ENCODE data around the gene ITPA. TPM values are rescaled to one million over a fixed set of nuclear protein-coding genes. Genes with fewer than 3 reads are reported as not detected.

Gene ITPA
- total and polyA plus RNA-seq, 2 of the 4 experiments (the other 2 are of a cell fraction) = 32.4 to 49.0 TPM

DNA sequence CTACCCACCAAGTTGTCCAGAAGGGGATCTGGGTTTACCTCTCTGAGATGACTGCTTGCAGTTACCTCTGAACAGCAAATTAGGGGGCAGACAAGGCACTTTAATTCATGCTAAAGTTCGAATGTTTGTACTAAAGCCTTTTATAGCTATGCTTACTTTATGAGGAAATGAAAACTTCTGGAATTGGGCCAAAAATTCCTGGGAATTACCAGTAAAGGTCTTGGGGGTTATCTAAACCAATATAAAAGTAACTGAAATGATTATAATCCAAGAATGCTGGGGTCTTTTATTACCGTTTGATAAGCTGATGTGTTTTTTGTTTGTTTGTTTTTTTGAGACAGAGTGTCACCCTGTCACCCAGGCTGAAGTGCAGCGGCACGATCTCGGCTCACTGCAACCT, 28.0 kb upstream of the ITPA start:
- Histone ChIP-seq H3K9me1 (ENCODE audit: insufficient read depth, low read length) (no peaks in the 10 kb centered on the region), H3K23ac (ENCODE audit: low read depth, low read length) (no peak overlapping the region), H3K9me3 (ENCODE audit: control insufficient read depth, insufficient read depth, low read length) (no peaks in the 10 kb centered on the region), H4K5ac (ENCODE audit: low read depth, low read length) (no peak overlapping the region), H3K18ac (ENCODE audit: low read depth, low read length) (no peak overlapping the region), H3K4me2 (ENCODE audit: low read depth, low read length) (no peak overlapping the region), H4K91ac (ENCODE audit: insufficient read depth, low read depth, low read length) (no peak overlapping the region), H4K20me1 (ENCODE audit: insufficient read depth, low read length) (no peaks in the 10 kb centered on the region), H2BK5ac (ENCODE audit: low read depth, low read length, poor library complexity, severe bottlenecking) (no peak overlapping the region), H2AK5ac (ENCODE audit: low read depth, low read length) (no peak overlapping the region), H2BK15ac (ENCODE audit: low read depth, low read length) (no peak overlapping the region), H3K27me3 (ENCODE audit: control insufficient read depth, insufficient read depth, low read length) (no peaks in the 10 kb centered on the region), H3K36me3 (ENCODE audit: control insufficient read depth, insufficient read depth, low read length) (no peaks in the 10 kb centered on the region), H3K27ac (ENCODE audit: insufficient read depth, low read length) (no peak overlapping the region), H2AK9ac (replicated peaks; ENCODE audit: low read depth, low read length, poor library complexity) (no peak overlapping the region), H3K14ac (replicated peaks; ENCODE audit: low read depth, low read length) (no peak overlapping the region), H2BK120ac (ENCODE audit: low read depth, low read length) (no peak overlapping the region), H3K79me1 (ENCODE audit: low read depth in 1 of 2, low read length in 2 of 2) (no peaks in the 10 kb centered on the region; a peak in 1 of 4 replicates), H2BK20ac (ENCODE audit: low read depth, low read length) (no peak overlapping the region), H4K8ac (ENCODE audit: low read depth in 2 of 2, low read length in 2 of 2) (no peak overlapping the region), H3K56ac (ENCODE audit: extremely low read depth, insufficient read depth, low read length) (no peak overlapping the region), H3K4me1 (ENCODE audit: control insufficient read depth, insufficient read depth, low read length) (0 out of 2 replicates have a peak, but pooled peaks cover 2% of the 10 kb centered on the region), H3K4me3 (ENCODE audit: insufficient read depth, low read depth, low read length) (no peak overlapping the region), H3K4ac (ENCODE audit: low read depth, low read length) (no peak overlapping the region), H2AFZ (replicated peaks; ENCODE audit: low read length, poor library complexity) (no peak overlapping the region), H3K9ac (ENCODE audit: low read depth, low read length) (no peak overlapping the region)
- TF ChIP-seq CEBPB (IDR thresholded peaks at IDR 0.05; ENCODE audit: low read depth, low read length) (no peak), CHD1 (IDR thresholded peaks at IDR 0.05; ENCODE audit: low read depth, low read length) (no peak), MXI1 (IDR thresholded peaks at IDR 0.05; ENCODE audit: borderline replicate concordance, low read depth, low read length) (no peak), POLR2A (IDR thresholded peaks at IDR 0.05; ENCODE audit: low read depth, low read length) (no peak), NFE2L2 (IDR thresholded peaks at IDR 0.05; ENCODE audit: low read depth, low read length) (no peak), FOS (IDR thresholded peaks at IDR 0.05; ENCODE audit: low read depth, low read length) (no peak), MAFK (IDR thresholded peaks at IDR 0.05; ENCODE audit: low read depth, low read length) (no peak), CTCF (conservative IDR thresholded peaks at IDR 0.05; ENCODE audit: low read depth, low read length) (no peak), ELK1 (IDR thresholded peaks at IDR 0.05; ENCODE audit: borderline replicate concordance, low read depth, low read length) (no peak), SMC3 (IDR thresholded peaks at IDR 0.05; ENCODE audit: low read depth, low read length) (no peak), RCOR1 (IDR thresholded peaks at IDR 0.05; ENCODE audit: insufficient replicate concordance, low read length) (no peak), MAZ (IDR thresholded peaks at IDR 0.05; ENCODE audit: borderline replicate concordance, low read depth, low read length) (no peak), BHLHE40 (IDR thresholded peaks at IDR 0.05; ENCODE audit: low read depth, low read length) (no peak), RAD21 (IDR thresholded peaks at IDR 0.05; ENCODE audit: low read length) (no peak), RFX5 (IDR thresholded peaks at IDR 0.05; ENCODE audit: low read depth, low read length) (no peak)
- TF ChIP-seq, protein P1, sequence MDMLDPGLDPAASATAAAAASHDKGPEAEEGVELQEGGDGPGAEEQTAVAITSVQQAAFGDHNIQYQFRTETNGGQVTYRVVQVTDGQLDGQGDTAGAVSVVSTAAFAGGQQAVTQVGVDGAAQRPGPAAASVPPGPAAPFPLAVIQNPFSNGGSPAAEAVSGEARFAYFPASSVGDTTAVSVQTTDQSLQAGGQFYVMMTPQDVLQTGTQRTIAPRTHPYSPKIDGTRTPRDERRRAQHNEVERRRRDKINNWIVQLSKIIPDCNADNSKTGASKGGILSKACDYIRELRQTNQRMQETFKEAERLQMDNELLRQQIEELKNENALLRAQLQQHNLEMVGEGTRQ (IDR thresholded peaks at IDR 0.05; ENCODE audit: low read depth, low read length) = no peak
- ChIA-PET CTCF (no interaction called here), POLR2A (ENCODE audit: unreplicated experiment) (no interaction called here)
- DNase-seq = no peak
- intact Hi-C loops (cut with micrococcal nuclease) = no loop called here
- no CpG with 5 or more reads among the region's 5 CpGs for WGBS, 2 experiments (ENCODE audit: extremely low coverage in 2 of 2, insufficient read length in 1 of 2)
- dilution Hi-C loops (cut with HindIII; ENCODE audit: low sequenced_read_pairs, unreplicated experiment) = no loop called here
- ATAC-seq (ENCODE audit: low read depth) = no peak
- BruUV-seq (replicated peaks) = no TSS peak
- in situ Hi-C loops (cut with MboI; ENCODE audit: low sequenced_read_pairs) = no loop called here

Measured in IMR-90 (cell line).